Anterior cingulate cortex (tissue), 58 donors: ENCODE measurements around the gene SMCR8.
A peak's percentile ranks its signal among the peaks of the same experiment; 100 is the strongest.
"Not testable (repeated sequence)": the region's sequence is repeated elsewhere in the genome, so short reads cannot be mapped to it uniquely, and the experiment has no call there.

ENCODE experiments used
- DNase-seq, 58 donors: peaks; one replicate each; lab custom pipeline; 2025; lab: John Stamatoyannopoulos, UW

Gene SMCR8

GRCh38 chr17:18315562-18315922 is 449 bp downstream of the SMCR8 start:
- peak in 1 of 58 donors; percentile 51 for DNase-seq

GRCh38 chr17:18315961-18316360 is 868 bp downstream of the SMCR8 start:
- no peak for DNase-seq

- no peak for DNase-seq
Measured at GRCh38 chr17:18318117-18318516, 3.0 kb downstream of the SMCR8 start.

- DNase-seq = no peak
Measured at GRCh38 chr17:18318771-18319450, 3.8 kb downstream of the SMCR8 start.

- peak in 16 of 58 donors; percentile 5 to 43 (median 14) for DNase-seq
Measured at GRCh38 chr17:18319604-18320256, 4.6 kb downstream of the SMCR8 start.

- no peak for DNase-seq
Measured at GRCh38 chr17:18320301-18320700, 5.2 kb downstream of the SMCR8 start.

- DNase-seq = no peak
Measured at GRCh38 chr17:18321309-18321708, 6.2 kb downstream of the SMCR8 start.

GRCh38 chr17:18322522-18322921 is 7.4 kb downstream of the SMCR8 start:
- DNase-seq = no peak

- no peak for DNase-seq
Measured at GRCh38 chr17:18323007-18323406, 7.9 kb downstream of the SMCR8 start.

- no peak for DNase-seq
Measured at GRCh38 chr17:18323507-18324139, 8.5 kb downstream of the SMCR8 start.

- peak in 1 of 58 donors; percentile 11 for DNase-seq
Measured at GRCh38 chr17:18324140-18325050, 9.3 kb downstream of the SMCR8 start.

- DNase-seq = no peak
Measured at GRCh38 chr17:18326039-18326438, 10.9 kb downstream of the SMCR8 start.

GRCh38 chr17:18326572-18326971 is 11.5 kb downstream of the SMCR8 start:
- DNase-seq = no peak

- no peak for DNase-seq
Measured at GRCh38 chr17:18327093-18327492, 12.0 kb downstream of the SMCR8 start.

GRCh38 chr17:18327556-18327955 is 12.5 kb downstream of the SMCR8 start:
- no peak for DNase-seq

- no peak for DNase-seq
Measured at GRCh38 chr17:18328643-18329204, 13.6 kb downstream of the SMCR8 start.

GRCh38 chr17:18331879-18332278 is 16.8 kb downstream of the SMCR8 start:
- DNase-seq = no peak

GRCh38 chr17:18332909-18333489 is 17.9 kb downstream of the SMCR8 start:
- DNase-seq = no peak

GRCh38 chr17:18338158-18338557 is 23.1 kb downstream of the SMCR8 start:
- not testable (repeated sequence) for DNase-seq

- no peak for DNase-seq
Measured at GRCh38 chr17:18339933-18340332, 24.8 kb downstream of the SMCR8 start.
